Smooth muscle cell (in vitro differentiated cells): Measurements from ENCODE around the gene LAMC1. TPM values are rescaled to one million over a fixed set of nuclear protein-coding genes. Genes with fewer than 3 reads are reported as not detected.
A peak's percentile ranks its signal among the peaks of the same experiment; 100 is the strongest.
"Not testable (repeated sequence)": the region's sequence is repeated elsewhere in the genome, so short reads cannot be mapped to it uniquely, and the experiment has no call there.

ENCODE experiments used
- DNase-seq: peaks from one replicate; lab custom pipeline; 2025; ENCODE audit not compliant: unreplicated experiment; lab: John Stamatoyannopoulos, UW
- H2AFZ ChIP-seq: fragments of 200-600 bp; sonication (generic); 2 replicates; pipeline ENCODE4 v1.6.0; 2016; ENCODE audit warnings: antibody characterized with exemption, low read depth, mild to moderate bottlenecking
- H3F3A ChIP-seq: fragments of 200-600 bp; sonication (generic); 2 replicates; pipeline ENCODE4 v1.6.0; 2017; ENCODE audit warnings: antibody characterized with exemption, low read depth
- H3K27ac ChIP-seq: fragments of 200-600 bp; sonication (generic); 2 replicates; pipeline ENCODE4 v1.5.1; 2016; ENCODE audit warnings: low read depth, mild to moderate bottlenecking
- H3K27me3 ChIP-seq: fragments of 200-600 bp; sonication (generic); 2 replicates; pipeline ENCODE4 v1.6.1; 2016; ENCODE audit warnings: low read depth, mild to moderate bottlenecking
- H3K36me3 ChIP-seq: fragments of 200-600 bp; sonication (generic); 2 replicates; pipeline ENCODE4 v1.5.1; 2016; ENCODE audit warnings: low read depth
- H3K4me1 ChIP-seq: fragments of 200-600 bp; sonication (generic); 2 replicates; pipeline ENCODE4 v1.5.1; 2016; ENCODE audit warnings: low read depth
- H3K4me2 ChIP-seq: fragments of 200-600 bp; sonication (generic); 2 replicates; pipeline ENCODE4 v1.6.0; 2016; ENCODE audit warnings: mild to moderate bottlenecking
- H3K4me3 ChIP-seq: fragments of 200-600 bp; sonication (generic); 2 replicates; pipeline ENCODE4 v1.5.1; 2016; ENCODE audit warnings: mild to moderate bottlenecking
- H3K79me2 ChIP-seq: fragments of 200-600 bp; sonication (generic); 2 replicates; pipeline ENCODE4 v1.6.0; 2016; ENCODE audit warnings: low read depth, mild to moderate bottlenecking
- H3K9ac ChIP-seq: fragments of 200-600 bp; sonication (generic); 2 replicates; pipeline ENCODE4 v1.6.0; 2016; ENCODE audit warnings: low read depth
- H3K9me3 ChIP-seq: fragments of 200-600 bp; sonication (generic); replicated peaks from 2 replicates; pipeline ENCODE4 v1.5.1; 2016; ENCODE audit warnings: low read depth
- H4K20me1 ChIP-seq: fragments of 200-600 bp; sonication (generic); 2 replicates; pipeline ENCODE4 v1.6.0; 2016; ENCODE audit warnings: low read depth
- CTCF ChIP-seq: fragments of 200-600 bp; sonication (generic); IDR thresholded peaks from 2 replicates; pipeline ENCODE4 v1.5.1; 2017; ENCODE audit warnings: borderline replicate concordance, mild to moderate bottlenecking, antibody characterized with exemption; ENCODE audit not compliant: insufficient read depth, poor library complexity, severe bottlenecking
- WGBS: methylation state at CpG from one replicate; pipeline ENCODE4 v1.1.7; 2016; ENCODE audit warnings: low lambda C conversion rate; 5-methylcytosine and 5-hydroxymethylcytosine counted together
- polyA plus RNA-seq: library from polyadenylated mRNA; unstranded; fragments of >200 nt; fragmentation: Nextera tagmentation; extraction: Ambion mirVana; gene quantifications from 2 replicates; pipeline ENCODE4 v1.2.1, GENCODE V29; 2016
- total RNA-seq: library from RNA; depleted of rRNA; stranded (reverse); fragments of >200 nt; gene quantifications from 2 replicates; pipeline ENCODE4 v1.2.3, GENCODE V29; 2014

LAMC1 gene
- total and polyA plus RNA-seq, 2 experiments from 2014 or later, result 64.9 to 137 TPM

- Histone ChIP-seq H4K20me1 (peaks cover 77% of the 10 kb centered on the region), H2AFZ (no peak overlapping the region), H3K4me1 (peaks cover 13% of the 10 kb centered on the region), H3K4me2 (peak overlapping the region; percentile 65), H3K79me2 (peaks cover 86% of the 10 kb centered on the region), H3F3A (peaks cover 8% of the 10 kb centered on the region), H3K36me3 (no peaks in the 10 kb centered on the region), H3K27me3 (no peaks in the 10 kb centered on the region), H3K27ac (peak overlapping the region; percentile 70), H3K4me3 (no peak overlapping the region), H3K9me3 (no peaks in the 10 kb centered on the region), H3K9ac (peak overlapping the region; percentile 6)
- DNase-seq, result no peak
- no peak for TF ChIP-seq CTCF
- 32% methylated on average over 3 of the region's 3 CpGs for WGBS
Observed at GRCh38 chr1:183070923-183071618, 47.9 kb downstream of the LAMC1 start.

- not testable (repeated sequence) for H3F3A ChIP-seq, H3K9ac ChIP-seq, H3K27me3 ChIP-seq, H2AFZ ChIP-seq, H3K4me2 ChIP-seq, H3K9me3 ChIP-seq, H3K27ac ChIP-seq, DNase-seq, H3K36me3 ChIP-seq, H3K4me3 ChIP-seq
- H3K79me2 ChIP-seq, result peaks cover 88% of the 10 kb centered on the region
- peaks cover 13% of the 10 kb centered on the region for H3K4me1 ChIP-seq
- WGBS, result 92% methylated on average over 7 of the region's 7 CpGs
- H4K20me1 ChIP-seq, result peaks cover 85% of the 10 kb centered on the region
Observed at GRCh38 chr1:183072595-183072994, 49.4 kb downstream of the LAMC1 start.

- Histone ChIP-seq H3F3A (peaks cover 8% of the 10 kb centered on the region), H3K36me3 (no peaks in the 10 kb centered on the region), H3K79me2 (peaks cover 86% of the 10 kb centered on the region), H3K27ac (no peak overlapping the region), H2AFZ (no peak overlapping the region), H3K27me3 (no peaks in the 10 kb centered on the region), H3K4me2 (no peak overlapping the region), H3K9me3 (no peaks in the 10 kb centered on the region), H4K20me1 (peaks cover 92% of the 10 kb centered on the region), H3K9ac (no peak overlapping the region), H3K4me3 (no peak overlapping the region), H3K4me1 (peaks cover 13% of the 10 kb centered on the region)
- DNase-seq, result no peak
- no peak for TF ChIP-seq CTCF
Observed at GRCh38 chr1:183073320-183073719, 50.1 kb downstream of the LAMC1 start.

- H3K79me2 ChIP-seq, result peaks cover 86% of the 10 kb centered on the region
- H3K4me1 ChIP-seq, result peaks cover 13% of the 10 kb centered on the region
- no peak for DNase-seq
- H3F3A ChIP-seq, result peaks cover 8% of the 10 kb centered on the region
- no peak overlapping the region for H3K9ac ChIP-seq
- H2AFZ ChIP-seq, result no peak overlapping the region
- H3K9me3 ChIP-seq, result no peaks in the 10 kb centered on the region
- H3K27ac ChIP-seq, result no peak overlapping the region
- H4K20me1 ChIP-seq, result peaks cover 96% of the 10 kb centered on the region
- H3K4me3 ChIP-seq, result no peak overlapping the region
- WGBS, result 70% methylated on average over 2 of the region's 2 CpGs
- no peaks in the 10 kb centered on the region for H3K36me3 ChIP-seq
- TF ChIP-seq CTCF, result no peak
- H3K27me3 ChIP-seq, result no peaks in the 10 kb centered on the region
- no peak overlapping the region for H3K4me2 ChIP-seq
Observed at GRCh38 chr1:183074215-183074614, 51.0 kb downstream of the LAMC1 start.
